Activated effector memory CD4-positive, alpha-beta T cell treated with anti-CD3 and anti-CD28 coated beads, Interleukin-2, amount 50 U/mL, for 16 hours (primary cell): ENCODE data around the gene TH.

Experiments used
- DNase-seq: peaks from one replicate; pipeline ENCODE4 v3.0.0-alpha.2; 2020

Gene TH

GRCh38 chr11:2208691-2209369 is 37.2 kb upstream of the TH start:
- DNase-seq = peak; percentile 50

- DNase-seq = peak; percentile 43
These were observed 36.4 kb upstream of the TH start for GRCh38 chr11:2207773-2208621.

GRCh38 chr11:2207212-2207611 is 35.6 kb upstream of the TH start:
- peak; percentile 52 for DNase-seq

GRCh38 chr11:2205981-2206690 is 34.5 kb upstream of the TH start:
- no peak for DNase-seq

- peak; percentile 34 for DNase-seq
These were observed 33.7 kb upstream of the TH start for GRCh38 chr11:2205214-2205720.

- DNase-seq = peak; percentile 57
These were observed 33.0 kb upstream of the TH start for GRCh38 chr11:2204361-2205213.

GRCh38 chr11:2203440-2204259 is 32.0 kb upstream of the TH start:
- DNase-seq = peak; percentile 58

GRCh38 chr11:2202900-2203439 is 31.4 kb upstream of the TH start:
- DNase-seq = peak; percentile 60

GRCh38 chr11:2202071-2202899 is 30.7 kb upstream of the TH start:
- no peak for DNase-seq

GRCh38 chr11:2201542-2201941 is 29.9 kb upstream of the TH start:
- no peak for DNase-seq

- no peak for DNase-seq
These were observed 29.4 kb upstream of the TH start for GRCh38 chr11:2200957-2201519.

- DNase-seq = no peak
These were observed 28.9 kb upstream of the TH start for GRCh38 chr11:2200536-2200935.

GRCh38 chr11:2199466-2200341 is 28.1 kb upstream of the TH start:
- DNase-seq = no peak

GRCh38 chr11:2198621-2199365 is 27.2 kb upstream of the TH start:
- no peak for DNase-seq

GRCh38 chr11:2197771-2198520 is 26.3 kb upstream of the TH start:
- DNase-seq = no peak

- DNase-seq = peak; percentile 86
These were observed 25.6 kb upstream of the TH start for GRCh38 chr11:2196970-2197770.

GRCh38 chr11:2195756-2196088 is 24.1 kb upstream of the TH start:
- DNase-seq = no peak
